Measurements from ENCODE around the gene KANTR. TPM values are rescaled to one million over a fixed set of nuclear protein-coding genes. Genes with fewer than 3 reads are reported as not detected.

Gene KANTR
- total and polyA plus RNA-seq, 2 experiments from 2014 or later = 6.4 to 15.5 TPM

DNA sequence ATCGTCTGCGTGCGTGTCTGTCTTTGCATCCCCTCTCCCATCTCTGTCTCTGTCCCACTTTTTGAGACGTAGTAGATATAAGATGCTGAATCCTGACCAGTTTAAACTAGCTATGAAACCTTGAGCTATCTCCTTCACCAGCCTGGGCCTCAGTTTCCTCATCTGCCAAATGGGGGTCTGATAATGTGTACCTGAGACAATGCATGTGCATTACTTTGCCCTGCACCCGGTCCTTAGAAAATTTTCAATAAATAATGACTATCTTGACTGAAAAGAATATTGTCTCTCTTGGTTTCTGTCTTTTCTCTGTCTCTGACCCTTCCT lies 602 bp downstream of the KANTR start (continued):
- TF ChIP-seq, protein P1, sequence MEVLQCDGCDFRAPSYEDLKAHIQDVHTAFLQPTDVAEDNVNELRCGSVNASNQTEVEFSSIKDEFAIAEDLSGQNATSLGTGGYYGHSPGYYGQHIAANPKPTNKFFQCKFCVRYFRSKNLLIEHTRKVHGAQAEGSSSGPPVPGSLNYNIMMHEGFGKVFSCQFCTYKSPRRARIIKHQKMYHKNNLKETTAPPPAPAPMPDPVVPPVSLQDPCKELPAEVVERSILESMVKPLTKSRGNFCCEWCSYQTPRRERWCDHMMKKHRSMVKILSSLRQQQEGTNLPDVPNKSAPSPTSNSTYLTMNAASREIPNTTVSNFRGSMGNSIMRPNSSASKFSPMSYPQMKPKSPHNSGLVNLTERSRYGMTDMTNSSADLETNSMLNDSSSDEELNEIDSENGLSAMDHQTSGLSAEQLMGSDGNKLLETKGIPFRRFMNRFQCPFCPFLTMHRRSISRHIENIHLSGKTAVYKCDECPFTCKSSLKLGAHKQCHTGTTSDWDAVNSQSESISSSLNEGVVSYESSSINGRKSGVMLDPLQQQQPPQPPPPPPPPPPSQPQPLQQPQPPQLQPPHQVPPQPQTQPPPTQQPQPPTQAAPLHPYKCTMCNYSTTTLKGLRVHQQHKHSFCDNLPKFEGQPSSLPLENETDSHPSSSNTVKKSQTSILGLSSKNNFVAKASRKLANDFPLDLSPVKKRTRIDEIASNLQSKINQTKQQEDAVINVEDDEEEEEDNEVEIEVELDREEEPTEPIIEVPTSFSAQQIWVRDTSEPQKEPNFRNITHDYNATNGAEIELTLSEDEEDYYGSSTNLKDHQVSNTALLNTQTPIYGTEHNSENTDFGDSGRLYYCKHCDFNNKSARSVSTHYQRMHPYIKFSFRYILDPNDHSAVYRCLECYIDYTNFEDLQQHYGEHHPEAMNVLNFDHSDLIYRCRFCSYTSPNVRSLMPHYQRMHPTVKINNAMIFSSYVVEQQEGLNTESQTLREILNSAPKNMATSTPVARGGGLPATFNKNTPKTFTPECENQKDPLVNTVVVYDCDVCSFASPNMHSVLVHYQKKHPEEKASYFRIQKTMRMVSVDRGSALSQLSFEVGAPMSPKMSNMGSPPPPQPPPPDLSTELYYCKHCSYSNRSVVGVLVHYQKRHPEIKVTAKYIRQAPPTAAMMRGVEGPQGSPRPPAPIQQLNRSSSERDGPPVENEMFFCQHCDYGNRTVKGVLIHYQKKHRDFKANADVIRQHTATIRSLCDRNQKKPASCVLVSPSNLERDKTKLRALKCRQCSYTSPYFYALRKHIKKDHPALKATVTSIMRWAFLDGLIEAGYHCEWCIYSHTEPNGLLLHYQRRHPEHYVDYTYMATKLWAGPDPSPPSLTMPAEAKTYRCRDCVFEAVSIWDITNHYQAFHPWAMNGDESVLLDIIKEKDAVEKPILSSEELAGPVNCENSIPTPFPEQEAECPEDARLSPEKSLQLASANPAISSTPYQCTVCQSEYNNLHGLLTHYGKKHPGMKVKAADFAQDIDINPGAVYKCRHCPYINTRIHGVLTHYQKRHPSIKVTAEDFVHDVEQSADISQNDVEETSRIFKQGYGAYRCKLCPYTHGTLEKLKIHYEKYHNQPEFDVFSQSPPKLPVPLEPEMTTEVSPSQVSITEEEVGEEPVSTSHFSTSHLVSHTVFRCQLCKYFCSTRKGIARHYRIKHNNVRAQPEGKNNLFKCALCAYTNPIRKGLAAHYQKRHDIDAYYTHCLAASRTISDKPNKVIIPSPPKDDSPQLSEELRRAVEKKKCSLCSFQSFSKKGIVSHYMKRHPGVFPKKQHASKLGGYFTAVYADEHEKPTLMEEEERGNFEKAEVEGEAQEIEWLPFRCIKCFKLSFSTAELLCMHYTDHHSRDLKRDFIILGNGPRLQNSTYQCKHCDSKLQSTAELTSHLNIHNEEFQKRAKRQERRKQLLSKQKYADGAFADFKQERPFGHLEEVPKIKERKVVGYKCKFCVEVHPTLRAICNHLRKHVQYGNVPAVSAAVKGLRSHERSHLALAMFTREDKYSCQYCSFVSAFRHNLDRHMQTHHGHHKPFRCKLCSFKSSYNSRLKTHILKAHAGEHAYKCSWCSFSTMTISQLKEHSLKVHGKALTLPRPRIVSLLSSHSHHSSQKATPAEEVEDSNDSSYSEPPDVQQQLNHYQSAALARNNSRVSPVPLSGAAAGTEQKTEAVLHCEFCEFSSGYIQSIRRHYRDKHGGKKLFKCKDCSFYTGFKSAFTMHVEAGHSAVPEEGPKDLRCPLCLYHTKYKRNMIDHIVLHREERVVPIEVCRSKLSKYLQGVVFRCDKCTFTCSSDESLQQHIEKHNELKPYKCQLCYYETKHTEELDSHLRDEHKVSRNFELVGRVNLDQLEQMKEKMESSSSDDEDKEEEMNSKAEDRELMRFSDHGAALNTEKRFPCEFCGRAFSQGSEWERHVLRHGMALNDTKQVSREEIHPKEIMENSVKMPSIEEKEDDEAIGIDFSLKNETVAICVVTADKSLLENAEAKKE (CRISPR knock-in tag; IDR thresholded peaks at IDR 0.05) = no peak

DNA sequence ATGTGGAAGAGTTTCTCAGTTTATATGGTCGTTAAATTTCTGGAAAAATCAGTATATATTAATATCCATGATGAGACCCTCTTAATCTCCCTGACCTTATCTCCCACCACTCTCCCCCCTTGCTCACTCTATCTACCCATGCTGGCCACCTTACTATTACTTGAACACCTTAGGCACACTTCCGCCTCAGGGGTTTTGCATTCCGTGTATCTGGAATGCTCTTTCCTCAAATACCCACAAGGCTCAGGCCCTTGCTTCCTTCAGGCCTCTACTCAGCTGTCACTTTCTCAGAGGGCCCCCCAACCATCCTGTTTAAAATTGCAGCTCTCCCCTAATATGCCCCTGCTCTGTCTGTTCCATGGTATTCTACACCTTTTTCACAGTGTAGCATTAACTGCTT lies 1.9 kb downstream of the KANTR start:
- H3K4me3 ChIP-seq = no peak overlapping the region
- no peaks in the 10 kb centered on the region for H4K20me1 ChIP-seq (replicated peaks; ENCODE audit: insufficient read depth)
- H3F3A ChIP-seq (replicated peaks; ENCODE audit: low read depth) = no peaks in the 10 kb centered on the region
- H2AFZ ChIP-seq = no peak overlapping the region
- H3K9me3 Mint-ChIP-seq = no peaks in the 10 kb centered on the region
- H3K36me3 Mint-ChIP-seq (ENCODE audit: low read depth) = peaks cover 4% of the 10 kb centered on the region
- DNase-seq (ENCODE audit: low spot score) = no peak
- H3K79me2 ChIP-seq (replicated peaks; ENCODE audit: insufficient read depth) = no peaks in the 10 kb centered on the region; the same call in 1 of the 2 replicates
- no peaks in the 10 kb centered on the region for H3K9me2 ChIP-seq (ENCODE audit: insufficient read depth)
- H3K4me2 ChIP-seq = no peak overlapping the region
- peaks cover 11% of the 10 kb centered on the region; the same call in 2 of the 3 replicates for H3K4me1 Mint-ChIP-seq
- H3K27ac Mint-ChIP-seq = no peak overlapping the region; the same call in 1 of the 2 replicates
- ATAC-seq = no peak
- H3K4me1 ChIP-seq (ENCODE audit: insufficient read depth) = no peaks in the 10 kb centered on the region
- peak overlapping the region; percentile 41; the same call in 1 of the 3 replicates for H3K4me3 Mint-ChIP-seq
- H3K27me3 Mint-ChIP-seq (ENCODE audit: insufficient read depth, low read depth, poor library complexity) = peaks cover 4% of the 10 kb centered on the region
- H3K36me3 ChIP-seq (ENCODE audit: insufficient read depth) = no peaks in the 10 kb centered on the region
- H3K27ac ChIP-seq (ENCODE audit: low read depth) = no peak overlapping the region
- H3K27me3 ChIP-seq (ENCODE audit: insufficient read depth) = no peaks in the 10 kb centered on the region
- no peak for TF ChIP-seq STAT1 (IDR thresholded peaks at IDR 0.05; ENCODE audit: unreplicated experiment)
- TF ChIP-seq, protein P2, sequence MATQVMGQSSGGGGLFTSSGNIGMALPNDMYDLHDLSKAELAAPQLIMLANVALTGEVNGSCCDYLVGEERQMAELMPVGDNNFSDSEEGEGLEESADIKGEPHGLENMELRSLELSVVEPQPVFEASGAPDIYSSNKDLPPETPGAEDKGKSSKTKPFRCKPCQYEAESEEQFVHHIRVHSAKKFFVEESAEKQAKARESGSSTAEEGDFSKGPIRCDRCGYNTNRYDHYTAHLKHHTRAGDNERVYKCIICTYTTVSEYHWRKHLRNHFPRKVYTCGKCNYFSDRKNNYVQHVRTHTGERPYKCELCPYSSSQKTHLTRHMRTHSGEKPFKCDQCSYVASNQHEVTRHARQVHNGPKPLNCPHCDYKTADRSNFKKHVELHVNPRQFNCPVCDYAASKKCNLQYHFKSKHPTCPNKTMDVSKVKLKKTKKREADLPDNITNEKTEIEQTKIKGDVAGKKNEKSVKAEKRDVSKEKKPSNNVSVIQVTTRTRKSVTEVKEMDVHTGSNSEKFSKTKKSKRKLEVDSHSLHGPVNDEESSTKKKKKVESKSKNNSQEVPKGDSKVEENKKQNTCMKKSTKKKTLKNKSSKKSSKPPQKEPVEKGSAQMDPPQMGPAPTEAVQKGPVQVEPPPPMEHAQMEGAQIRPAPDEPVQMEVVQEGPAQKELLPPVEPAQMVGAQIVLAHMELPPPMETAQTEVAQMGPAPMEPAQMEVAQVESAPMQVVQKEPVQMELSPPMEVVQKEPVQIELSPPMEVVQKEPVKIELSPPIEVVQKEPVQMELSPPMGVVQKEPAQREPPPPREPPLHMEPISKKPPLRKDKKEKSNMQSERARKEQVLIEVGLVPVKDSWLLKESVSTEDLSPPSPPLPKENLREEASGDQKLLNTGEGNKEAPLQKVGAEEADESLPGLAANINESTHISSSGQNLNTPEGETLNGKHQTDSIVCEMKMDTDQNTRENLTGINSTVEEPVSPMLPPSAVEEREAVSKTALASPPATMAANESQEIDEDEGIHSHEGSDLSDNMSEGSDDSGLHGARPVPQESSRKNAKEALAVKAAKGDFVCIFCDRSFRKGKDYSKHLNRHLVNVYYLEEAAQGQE (IDR thresholded peaks at IDR 0.05; ENCODE audit: unreplicated experiment) = no peak
- no peak for TF ChIP-seq EZH2 (IDR thresholded peaks at IDR 0.05; ENCODE audit: low read depth, unreplicated experiment)
- TF ChIP-seq EZH2phosphoT487 (IDR thresholded peaks at IDR 0.05; ENCODE audit: unreplicated experiment) = no peak
- TF ChIP-seq, protein P3, sequence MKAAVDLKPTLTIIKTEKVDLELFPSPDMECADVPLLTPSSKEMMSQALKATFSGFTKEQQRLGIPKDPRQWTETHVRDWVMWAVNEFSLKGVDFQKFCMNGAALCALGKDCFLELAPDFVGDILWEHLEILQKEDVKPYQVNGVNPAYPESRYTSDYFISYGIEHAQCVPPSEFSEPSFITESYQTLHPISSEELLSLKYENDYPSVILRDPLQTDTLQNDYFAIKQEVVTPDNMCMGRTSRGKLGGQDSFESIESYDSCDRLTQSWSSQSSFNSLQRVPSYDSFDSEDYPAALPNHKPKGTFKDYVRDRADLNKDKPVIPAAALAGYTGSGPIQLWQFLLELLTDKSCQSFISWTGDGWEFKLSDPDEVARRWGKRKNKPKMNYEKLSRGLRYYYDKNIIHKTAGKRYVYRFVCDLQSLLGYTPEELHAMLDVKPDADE (IDR thresholded peaks at IDR 0.05) = no peak
- TF ChIP-seq, protein P4, sequence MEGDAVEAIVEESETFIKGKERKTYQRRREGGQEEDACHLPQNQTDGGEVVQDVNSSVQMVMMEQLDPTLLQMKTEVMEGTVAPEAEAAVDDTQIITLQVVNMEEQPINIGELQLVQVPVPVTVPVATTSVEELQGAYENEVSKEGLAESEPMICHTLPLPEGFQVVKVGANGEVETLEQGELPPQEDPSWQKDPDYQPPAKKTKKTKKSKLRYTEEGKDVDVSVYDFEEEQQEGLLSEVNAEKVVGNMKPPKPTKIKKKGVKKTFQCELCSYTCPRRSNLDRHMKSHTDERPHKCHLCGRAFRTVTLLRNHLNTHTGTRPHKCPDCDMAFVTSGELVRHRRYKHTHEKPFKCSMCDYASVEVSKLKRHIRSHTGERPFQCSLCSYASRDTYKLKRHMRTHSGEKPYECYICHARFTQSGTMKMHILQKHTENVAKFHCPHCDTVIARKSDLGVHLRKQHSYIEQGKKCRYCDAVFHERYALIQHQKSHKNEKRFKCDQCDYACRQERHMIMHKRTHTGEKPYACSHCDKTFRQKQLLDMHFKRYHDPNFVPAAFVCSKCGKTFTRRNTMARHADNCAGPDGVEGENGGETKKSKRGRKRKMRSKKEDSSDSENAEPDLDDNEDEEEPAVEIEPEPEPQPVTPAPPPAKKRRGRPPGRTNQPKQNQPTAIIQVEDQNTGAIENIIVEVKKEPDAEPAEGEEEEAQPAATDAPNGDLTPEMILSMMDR (conservative IDR thresholded peaks at IDR 0.05; ENCODE audit: low read depth in 2 of 2) = no peak
- no peak for TF ChIP-seq POLR2AphosphoS5 (IDR thresholded peaks at IDR 0.05; ENCODE audit: low read depth)
- TF ChIP-seq ZNF114 (CRISPR knock-in tag; IDR thresholded peaks at IDR 0.05) = no peak
- TF ChIP-seq CREB1 (CRISPR knock-in tag; IDR thresholded peaks at IDR 0.05; ENCODE audit: low read depth) = no peak
